GM23248 (cell line): ENCODE data around the gene TNRC6C. TPM values are rescaled to one million over a fixed set of nuclear protein-coding genes. Genes with fewer than 3 reads are reported as not detected.

Experiments used
- DNase-seq: peaks from one replicate; pipeline ENCODE4 v3.0.0-alpha.2; 2015
- H2AFZ ChIP-seq: fragments of 200-600 bp; sonication (generic); 2 replicates; pipeline ENCODE4 v1.6.1; 2016; ENCODE audit warnings: antibody characterized with exemption
- H3F3A ChIP-seq: fragments of 200-600 bp; sonication (generic); 2 replicates; pipeline ENCODE4 v1.6.1; 2016; ENCODE audit warnings: mild to moderate bottlenecking, antibody characterized with exemption, mixed run types; ENCODE audit not compliant: insufficient read depth
- H3K27ac ChIP-seq: fragments of 200-600 bp; sonication (generic); 2 replicates; pipeline ENCODE4 v1.5.1; 2016; ENCODE audit warnings: mild to moderate bottlenecking
- H3K27me3 ChIP-seq: fragments of 200-600 bp; sonication (generic); replicated peaks from 2 replicates; pipeline ENCODE4 v1.6.1; 2016; ENCODE audit warnings: mild to moderate bottlenecking; ENCODE audit not compliant: insufficient read depth
- H3K36me3 ChIP-seq: fragments of 200-600 bp; sonication (generic); 2 replicates; pipeline ENCODE4 v1.6.1; 2016; ENCODE audit warnings: low read depth, mild to moderate bottlenecking
- H3K4me1 ChIP-seq: fragments of 200-600 bp; sonication (generic); 2 replicates; pipeline ENCODE4 v1.6.1; 2016; ENCODE audit warnings: mild to moderate bottlenecking; ENCODE audit not compliant: insufficient read depth
- H3K4me2 ChIP-seq: fragments of 200-600 bp; sonication (generic); one replicate; pipeline ENCODE4 v1.6.1; 2016; ENCODE audit warnings: mild to moderate bottlenecking; ENCODE audit not compliant: unreplicated experiment
- H3K4me3 ChIP-seq: fragments of 200-600 bp; sonication (generic); 2 replicates; pipeline ENCODE4 v1.5.1; 2016; ENCODE audit warnings: mild to moderate bottlenecking
- H3K79me2 ChIP-seq: fragments of 200-600 bp; sonication (generic); 2 replicates; pipeline ENCODE4 v1.6.1; 2016; ENCODE audit warnings: mild to moderate bottlenecking; ENCODE audit not compliant: insufficient read depth
- H3K9ac ChIP-seq: fragments of 200-600 bp; sonication (generic); 2 replicates; pipeline ENCODE4 v1.6.1; 2016; ENCODE audit warnings: mild to moderate bottlenecking
- H3K9me2 ChIP-seq: fragments of 200-600 bp; sonication (generic); 2 replicates; pipeline ENCODE4 v1.6.1; 2016; ENCODE audit warnings: mixed run types, mild to moderate bottlenecking, moderate library complexity; ENCODE audit not compliant: insufficient read depth
- H3K9me3 ChIP-seq: fragments of 200-600 bp; sonication (generic); one replicate; pipeline ENCODE4 v1.6.1; 2017; ENCODE audit warnings: low read depth
- H4K20me1 ChIP-seq: fragments of 200-600 bp; sonication (generic); 2 replicates; pipeline ENCODE4 v1.6.0; 2016; ENCODE audit not compliant: insufficient read depth
- EZH2 ChIP-seq: fragments of 200-600 bp; sonication (generic); IDR thresholded peaks from 2 replicates; pipeline ENCODE4 v1.6.1; 2018; ENCODE audit warnings: antibody characterized with exemption, mild to moderate bottlenecking; ENCODE audit not compliant: insufficient read depth, poor library complexity, severe bottlenecking
- EZH2phosphoT487 ChIP-seq: fragments of 200-600 bp; sonication (generic); IDR thresholded peaks from 2 replicates; pipeline ENCODE4 v1.6.1; 2018; ENCODE audit warnings: antibody characterized with exemption, moderate library complexity, mild to moderate bottlenecking, low read depth; ENCODE audit not compliant: insufficient read depth
- WGBS, 2 experiments: methylation state at CpG; one replicate each; pipeline ENCODE4 v1.1.6; 2015 to 2017; ENCODE audit warnings: low lambda C conversion rate in 2 of 2, low coverage in 1 of 2; ENCODE audit errors: missing lambda C conversion rate in 2 of 2; 5-methylcytosine and 5-hydroxymethylcytosine counted together
- in situ Hi-C: fragments of 300-500 bp; cut with MboI; formaldehyde crosslinking; loops from 2 replicates; pipeline ENCODE4 v1.15.0; 2020
- polyA plus RNA-seq: library from polyadenylated mRNA; unstranded; fragments of >200 nt; fragmentation: Nextera tagmentation; extraction: Ambion mirVana; gene quantifications from 2 replicates; pipeline ENCODE4 v1.2.1, GENCODE V29; 2016
- total RNA-seq: library from RNA; depleted of rRNA; stranded (reverse); fragments of >200 nt; shearing (Covaris generic); gene quantifications from 2 replicates; pipeline ENCODE4 v1.2.3, GENCODE V29; 2014

The TNRC6C gene
- total and polyA plus RNA-seq, 2 experiments from 2014 or later = 2.3 TPM

- in situ Hi-C loops = no loop called here
- DNase-seq = no peak
- Histone ChIP-seq H3K27me3 (no peaks in the 10 kb centered on the region), H3K79me2 (peaks cover 25% of the 10 kb centered on the region), H3K4me2 (no peak overlapping the region), H4K20me1 (0 out of 2 replicates have a peak, but pooled peaks cover 5% of the 10 kb centered on the region), H3K4me1 (peaks cover 14% of the 10 kb centered on the region; the same call in 1 of the 2 replicates), H3K4me3 (no peak overlapping the region), H3K36me3 (peaks cover 8% of the 10 kb centered on the region; the same call in 1 of the 2 replicates), H3K27ac (no peak overlapping the region), H3K9me2 (no peaks in the 10 kb centered on the region), H3K9me3 (no peaks in the 10 kb centered on the region), H2AFZ (no peak overlapping the region), H3F3A (peaks cover 17% of the 10 kb centered on the region), H3K9ac (no peak overlapping the region)
- WGBS, 2 experiments = 94 to 97% methylated on average over 5 of the region's 5 CpGs
- no peak for TF ChIP-seq EZH2phosphoT487
- no peak for TF ChIP-seq EZH2
Measured at GRCh38 chr17:78045316-78045715, 86.8 kb downstream of the TNRC6C start.

- DNase-seq = no peak
- Histone ChIP-seq H3K9me2 (no peaks in the 10 kb centered on the region), H3K27ac (no peak overlapping the region), H3K9me3 (no peaks in the 10 kb centered on the region), H3K9ac (no peak overlapping the region), H3K79me2 (peaks cover 25% of the 10 kb centered on the region), H4K20me1 (0 out of 2 replicates have a peak, but pooled peaks cover 5% of the 10 kb centered on the region), H3K4me1 (peaks cover 4% of the 10 kb centered on the region; the same call in 1 of the 2 replicates), H3K4me3 (no peak overlapping the region), H3K36me3 (peaks cover 8% of the 10 kb centered on the region; the same call in 1 of the 2 replicates), H2AFZ (no peak overlapping the region), H3K4me2 (no peak overlapping the region), H3F3A (peaks cover 3% of the 10 kb centered on the region; the same call in 1 of the 2 replicates), H3K27me3 (no peaks in the 10 kb centered on the region)
- WGBS, 2 experiments = 92% methylated on average over 2 of the region's 2 CpGs
- TF ChIP-seq EZH2 = no peak
- TF ChIP-seq EZH2phosphoT487 = no peak
- in situ Hi-C loops = no loop called here
Measured at GRCh38 chr17:78046923-78047322, 88.4 kb downstream of the TNRC6C start.

GRCh38 chr17:78048346-78049292, 90.1 kb downstream of the TNRC6C start:
- Histone ChIP-seq H3K27me3 (no peaks in the 10 kb centered on the region), H4K20me1 (0 out of 2 replicates have a peak, but pooled peaks cover 5% of the 10 kb centered on the region), H3K27ac (no peak overlapping the region), H3K4me3 (no peak overlapping the region), H3K9me3 (no peaks in the 10 kb centered on the region), H3K79me2 (peaks cover 12% of the 10 kb centered on the region), H3K9me2 (no peaks in the 10 kb centered on the region), H3K4me2 (no peak overlapping the region), H3K9ac (no peak overlapping the region), H2AFZ (no peak overlapping the region), H3K36me3 (peaks cover 8% of the 10 kb centered on the region; the same call in 1 of the 2 replicates), H3K4me1 (no peaks in the 10 kb centered on the region), H3F3A (no peaks in the 10 kb centered on the region)
- TF ChIP-seq EZH2 (no peak), EZH2phosphoT487 (no peak)
- no peak for DNase-seq
- in situ Hi-C loops = no loop called here
- 93 to 94% methylated on average over 10 of the region's 10 CpGs for WGBS, 2 experiments

- no peak overlapping the region for H3K4me3 ChIP-seq
- no peak for DNase-seq
- peaks cover 8% of the 10 kb centered on the region for H3K79me2 ChIP-seq
- no peaks in the 10 kb centered on the region for H3K4me1 ChIP-seq
- WGBS, 2 experiments = 96 to 100% methylated on average over 2 of the region's 2 CpGs
- H3K27me3 ChIP-seq = no peaks in the 10 kb centered on the region
- no peak overlapping the region for H3K27ac ChIP-seq
- no peaks in the 10 kb centered on the region for H3F3A ChIP-seq
- no peaks in the 10 kb centered on the region for H3K9me3 ChIP-seq
- TF ChIP-seq EZH2phosphoT487 = no peak
- TF ChIP-seq EZH2 = no peak
- in situ Hi-C loops = no loop called here
- no peaks in the 10 kb centered on the region for H3K9me2 ChIP-seq
- H3K4me2 ChIP-seq = no peak overlapping the region
- no peak overlapping the region for H3K9ac ChIP-seq
- H4K20me1 ChIP-seq = 0 out of 2 replicates have a peak, but pooled peaks cover 5% of the 10 kb centered on the region
- H2AFZ ChIP-seq = no peak overlapping the region
- H3K36me3 ChIP-seq = peaks cover 8% of the 10 kb centered on the region; the same call in 1 of the 2 replicates
Measured at GRCh38 chr17:78049609-78050008, 91.1 kb downstream of the TNRC6C start.
